ENCODE data around the gene RIN3. TPM values are rescaled to one million over a fixed set of nuclear protein-coding genes. Genes with fewer than 3 reads are reported as not detected.
A peak's percentile ranks its signal among the peaks of the same experiment; 100 is the strongest.

The RIN3 gene
- polyA plus RNA-seq, 5 donors, result 11.3 to 20.8 (median 15.8) TPM

DNA sequence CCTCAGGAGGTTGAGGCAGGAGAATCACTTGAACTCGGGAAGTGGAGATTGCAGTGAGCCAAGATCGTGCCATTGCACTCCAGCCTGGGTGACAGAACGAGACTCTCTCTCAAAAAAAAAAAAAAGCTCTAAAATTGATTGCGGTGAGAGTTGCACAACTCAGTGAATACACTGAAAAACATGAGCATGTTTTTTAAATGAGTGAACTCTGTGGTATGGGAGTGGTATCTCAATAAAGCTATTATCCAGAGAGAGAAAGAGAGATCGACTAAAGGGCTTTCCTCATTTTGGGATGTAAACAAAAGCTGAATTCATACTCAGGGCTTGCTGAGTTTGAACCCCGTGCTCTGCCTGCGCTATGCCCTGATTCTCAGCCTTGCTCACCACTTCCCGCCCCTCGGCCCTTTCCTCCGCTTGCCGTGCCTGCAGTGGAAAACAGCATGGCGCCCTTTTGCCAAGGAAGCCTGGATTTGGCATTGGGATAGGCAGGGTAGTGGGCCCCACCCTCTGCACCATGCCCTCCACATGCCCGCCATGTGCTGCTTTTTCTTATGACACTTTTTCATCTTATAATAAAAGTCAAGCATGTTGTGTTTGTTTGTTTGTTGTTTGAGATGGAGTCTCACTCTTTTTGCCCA is 132.4 kb downstream of the RIN3 start:
- no peak for DNase-seq

DNA sequence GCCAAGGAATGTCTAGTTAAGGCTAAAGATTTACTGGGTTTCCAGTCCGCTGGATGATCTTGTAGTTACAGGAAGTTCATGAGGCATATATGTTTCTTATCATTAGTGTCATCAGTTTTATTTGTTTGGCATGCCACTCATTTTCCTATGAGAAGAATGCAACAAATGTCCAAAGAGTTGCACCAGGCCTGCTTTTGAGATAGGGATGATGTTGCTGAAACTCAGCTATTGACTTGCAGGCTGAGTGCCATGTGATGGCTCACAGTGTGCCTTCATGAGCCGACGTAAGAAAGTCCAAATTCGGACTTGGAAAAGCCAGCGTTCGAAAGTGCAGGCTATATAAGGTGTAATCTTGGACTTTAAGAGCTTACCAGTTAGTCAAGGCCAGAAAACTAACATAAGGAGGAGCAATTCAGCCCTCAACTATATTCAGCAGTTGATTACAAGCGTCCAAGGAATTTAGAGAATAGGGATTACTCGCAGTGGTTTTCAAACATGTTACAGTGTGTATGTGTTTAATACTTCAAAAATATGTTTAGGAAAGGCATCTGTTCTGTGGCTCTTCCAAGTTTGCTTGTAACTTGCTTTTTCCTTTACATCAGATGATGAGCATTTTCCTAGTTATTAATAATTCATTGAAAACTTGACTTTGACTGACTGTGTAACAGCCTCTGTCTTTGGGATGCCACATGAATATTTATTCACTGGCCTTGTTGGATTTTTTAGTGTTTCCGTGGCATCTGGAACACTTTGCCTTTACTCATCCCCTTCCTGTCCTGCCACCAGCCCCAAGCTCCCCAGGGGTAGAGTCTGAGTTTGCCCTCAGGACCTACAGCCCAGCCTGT is 133.6 kb downstream of the RIN3 start:
- peak; percentile 75 to 82 for DNase-seq

GRCh38 chr14:92647797-92648279 is 134.3 kb downstream of the RIN3 start:
- no peak for DNase-seq

- DNase-seq, result no peak
Observed at GRCh38 chr14:92649066-92649465, 135.5 kb downstream of the RIN3 start.

DNA sequence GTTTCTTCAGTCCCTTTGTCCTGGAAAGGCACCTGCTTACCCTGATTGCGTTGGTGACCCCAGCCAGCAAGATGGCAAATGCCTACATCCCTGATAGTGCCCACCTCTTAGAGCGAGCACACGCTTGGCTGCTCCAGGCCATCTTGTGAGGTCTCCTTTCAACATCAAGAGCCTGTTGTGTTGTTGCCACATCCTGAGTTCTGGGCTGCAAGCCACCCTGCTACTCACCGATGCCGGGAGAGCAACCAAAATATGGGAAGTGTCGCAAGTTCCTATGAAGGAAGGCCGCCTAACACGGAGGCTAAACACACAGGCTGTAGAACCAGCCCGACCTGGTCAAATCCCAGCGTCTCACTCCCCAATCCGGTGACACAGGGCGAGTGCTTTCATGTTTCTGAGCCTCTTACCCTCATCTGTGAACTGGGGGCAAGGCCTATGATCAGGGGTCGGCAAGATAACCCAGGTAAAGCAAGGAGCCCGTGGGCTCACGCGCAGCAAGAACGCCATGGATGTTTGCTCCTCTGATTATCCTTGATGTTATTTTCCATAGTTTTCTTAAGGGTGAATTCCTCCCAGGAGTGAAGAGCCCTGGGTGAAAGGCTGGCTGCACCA is 136.5 kb downstream of the RIN3 start:
- DNase-seq, result peak; percentile 59 to 67

DNA sequence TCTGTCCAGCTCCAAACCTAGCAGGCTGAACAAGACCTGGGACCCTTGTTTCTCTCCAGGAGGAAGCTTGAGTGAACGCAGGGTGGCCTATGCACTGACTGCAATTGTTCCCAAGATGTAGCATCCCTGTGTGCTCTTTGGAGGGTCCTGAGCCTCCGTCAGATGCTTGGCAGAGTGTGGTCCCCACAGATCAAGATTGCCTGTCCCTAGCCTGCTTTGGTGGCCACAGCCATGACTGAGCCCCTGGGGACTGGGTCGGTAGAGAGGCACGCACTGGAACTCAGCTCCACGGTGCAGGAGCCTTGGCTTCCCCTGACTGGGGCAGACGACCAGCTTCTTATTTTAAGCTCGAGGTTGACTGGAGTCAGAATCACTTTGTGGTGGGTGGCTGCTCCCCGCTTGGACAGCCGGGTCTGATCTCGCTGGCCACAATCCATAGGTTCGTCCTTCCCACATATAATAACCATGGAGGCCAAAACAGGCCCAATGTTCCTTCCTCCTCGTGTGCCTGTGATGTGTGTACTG is 137.1 kb downstream of the RIN3 start:
- DNase-seq, result no peak

GRCh38 chr14:92651106-92651757 is 137.7 kb downstream of the RIN3 start:
- DNase-seq, result no peak

- DNase-seq, result no peak
Observed at GRCh38 chr14:92651758-92652406, 138.3 kb downstream of the RIN3 start.

DNA sequence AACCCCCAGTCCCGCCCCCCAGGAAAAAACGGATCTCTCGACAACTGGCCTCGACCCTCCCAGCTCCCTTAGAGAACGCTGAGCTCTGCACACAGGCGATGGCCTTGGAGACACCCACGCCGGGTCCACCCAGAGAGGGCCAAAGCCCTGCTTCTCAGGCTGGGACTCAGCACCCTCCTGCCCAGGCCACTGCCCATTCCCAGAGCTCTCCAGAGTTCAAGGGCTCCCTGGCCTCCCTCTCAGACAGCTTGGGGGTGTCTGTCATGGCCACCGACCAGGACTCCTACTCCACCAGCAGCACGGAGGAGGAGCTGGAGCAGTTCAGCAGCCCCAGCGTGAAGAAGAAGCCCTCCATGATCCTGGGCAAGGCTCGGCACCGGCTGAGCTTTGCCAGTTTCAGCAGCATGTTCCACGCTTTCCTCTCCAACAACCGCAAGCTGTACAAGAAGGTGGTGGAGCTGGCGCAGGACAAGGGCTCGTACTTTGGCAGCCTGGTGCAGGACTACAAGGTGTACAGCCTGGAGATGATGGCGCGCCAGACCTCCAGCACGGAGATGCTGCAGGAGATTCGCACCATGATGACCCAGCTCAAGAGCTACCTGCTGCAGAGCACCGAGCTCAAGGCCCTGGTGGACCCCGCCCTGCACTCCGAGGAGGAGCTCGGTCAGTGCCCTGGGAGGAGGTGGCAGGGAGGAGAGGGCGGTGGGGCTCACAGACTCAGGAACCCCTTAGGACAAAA is 139.0 kb downstream of the RIN3 start:
- no peak for DNase-seq

DNA sequence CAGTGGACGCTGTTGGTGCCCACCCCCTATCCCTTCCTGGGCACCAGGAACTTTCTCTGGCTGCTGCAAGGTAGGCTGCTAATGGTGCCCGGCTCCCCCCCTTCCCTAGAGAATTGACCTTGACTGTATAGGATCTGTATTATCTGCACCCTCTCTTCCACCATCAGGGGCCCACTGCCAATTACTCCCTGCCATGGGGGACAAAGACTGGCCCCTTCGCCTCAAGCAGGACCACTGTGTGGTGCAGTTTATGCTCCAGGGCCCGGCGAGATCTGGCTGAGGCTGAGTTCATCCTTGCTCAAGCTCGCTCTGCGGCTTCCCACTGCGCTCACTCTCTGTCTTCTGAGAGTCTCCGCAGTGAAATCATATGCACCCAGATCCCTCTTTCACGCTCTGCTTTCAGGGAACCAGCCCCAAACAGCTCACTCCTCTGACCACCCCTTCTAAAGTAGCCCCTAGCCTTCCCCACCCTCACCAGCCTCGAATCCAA is 139.6 kb downstream of the RIN3 start:
- no peak for DNase-seq

- no peak for DNase-seq
Observed at GRCh38 chr14:92654239-92654901, 140.8 kb downstream of the RIN3 start.

DNA sequence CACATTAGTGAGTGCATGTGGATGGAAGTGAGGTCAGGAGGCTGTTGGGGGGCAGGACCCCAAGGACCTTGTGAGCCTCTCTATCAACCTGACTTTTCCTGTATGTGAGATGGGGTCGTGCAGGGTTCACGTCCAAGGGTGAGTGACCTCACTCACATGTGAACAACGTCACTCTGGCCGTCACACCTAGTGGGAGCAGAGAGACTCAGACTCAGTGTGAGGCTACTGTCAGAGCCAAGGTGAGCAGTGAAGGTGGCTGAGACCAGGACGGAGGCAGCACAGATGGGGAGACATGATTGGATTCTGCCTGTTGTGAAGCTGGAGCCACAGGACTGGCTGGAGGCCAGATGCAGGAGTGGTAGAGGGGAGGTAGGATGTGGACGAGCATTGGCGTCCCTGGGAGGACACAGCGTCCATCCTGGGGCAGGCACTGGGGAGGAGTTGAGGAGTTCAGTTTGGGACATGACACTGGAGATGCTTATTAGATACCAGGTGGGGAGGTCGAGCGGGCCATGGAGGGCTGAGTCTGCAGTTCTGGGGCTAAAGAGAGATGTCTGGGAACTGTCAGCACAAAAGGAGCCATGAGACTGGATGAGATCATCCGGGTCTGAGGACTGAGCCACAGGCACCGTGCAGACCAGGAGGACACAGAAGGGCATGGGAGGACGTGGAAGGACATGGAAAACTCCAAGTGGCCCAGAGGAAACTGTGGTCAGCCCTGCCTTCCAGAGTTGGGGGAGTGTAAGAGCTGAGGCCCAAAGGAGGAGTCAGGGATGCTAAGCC is 142.0 kb downstream of the RIN3 start:
- no peak for DNase-seq

GRCh38 chr14:92656306-92657081 is 142.9 kb downstream of the RIN3 start:
- no peak for DNase-seq

DNA sequence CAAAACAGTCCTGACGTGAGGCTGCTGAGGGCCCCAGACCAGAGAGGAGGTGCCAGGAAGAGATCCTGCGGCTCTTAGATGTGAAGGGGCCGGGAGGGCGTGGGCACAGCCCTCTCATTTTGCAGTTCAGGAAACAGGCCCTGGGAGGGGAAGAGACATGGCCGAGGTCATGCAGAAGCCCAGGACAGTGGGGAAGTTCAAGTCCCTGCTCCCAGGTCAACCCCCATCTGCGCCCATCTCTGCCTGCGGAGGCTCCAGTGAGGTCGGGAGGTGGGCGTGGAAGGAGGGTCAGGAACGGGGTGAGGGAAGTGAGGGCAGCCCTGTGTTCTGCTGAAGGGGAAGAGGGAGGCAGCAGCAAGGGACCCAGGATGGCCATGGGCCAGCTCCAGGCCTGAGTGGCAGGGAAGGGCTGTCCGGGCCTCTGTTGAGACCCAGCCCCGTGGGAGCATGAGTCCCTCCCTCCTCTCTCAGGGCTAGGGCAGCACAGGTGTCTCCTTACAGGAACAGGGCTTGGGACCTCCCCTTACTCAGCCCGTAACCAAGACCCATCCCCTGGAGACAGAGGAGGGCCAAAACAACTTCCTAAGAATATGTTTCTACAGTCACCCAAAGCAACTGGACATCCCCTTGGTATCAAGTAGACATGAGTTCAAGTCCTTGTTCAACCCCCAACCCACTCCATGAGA is 144.0 kb downstream of the RIN3 start:
- no peak for DNase-seq

GRCh38 chr14:92658160-92658559 is 144.6 kb downstream of the RIN3 start:
- DNase-seq, result no peak

GRCh38 chr14:92658684-92659083 is 145.1 kb downstream of the RIN3 start:
- no peak for DNase-seq

- DNase-seq, result no peak
Observed at GRCh38 chr14:92659765-92660561, 146.4 kb downstream of the RIN3 start.
